Erythroblast (primary cell): ENCODE results near the gene CCDC169.

Experiments
- DNase-seq, 2 experiments: peaks; one replicate each; lab custom pipeline; 2025; lab: John Stamatoyannopoulos, UW
- GATA1 ChIP-seq: IDR thresholded peaks from 2 replicates; pipeline ENCODE4 v1.6.1; 2011; ENCODE audit warnings: low read depth, mild to moderate bottlenecking, control low read depth, low read length, moderate library complexity
- POLR2A ChIP-seq: IDR thresholded peaks from 2 replicates; pipeline ENCODE4 v1.6.1; 2011; ENCODE audit warnings: mild to moderate bottlenecking, low read length

The CCDC169 gene

GRCh38 chr13:36293497-36293896 lies 4.1 kb downstream of the CCDC169 start:
- no peak for DNase-seq
- TF ChIP-seq POLR2A (no peak), GATA1 (no peak)

DNA sequence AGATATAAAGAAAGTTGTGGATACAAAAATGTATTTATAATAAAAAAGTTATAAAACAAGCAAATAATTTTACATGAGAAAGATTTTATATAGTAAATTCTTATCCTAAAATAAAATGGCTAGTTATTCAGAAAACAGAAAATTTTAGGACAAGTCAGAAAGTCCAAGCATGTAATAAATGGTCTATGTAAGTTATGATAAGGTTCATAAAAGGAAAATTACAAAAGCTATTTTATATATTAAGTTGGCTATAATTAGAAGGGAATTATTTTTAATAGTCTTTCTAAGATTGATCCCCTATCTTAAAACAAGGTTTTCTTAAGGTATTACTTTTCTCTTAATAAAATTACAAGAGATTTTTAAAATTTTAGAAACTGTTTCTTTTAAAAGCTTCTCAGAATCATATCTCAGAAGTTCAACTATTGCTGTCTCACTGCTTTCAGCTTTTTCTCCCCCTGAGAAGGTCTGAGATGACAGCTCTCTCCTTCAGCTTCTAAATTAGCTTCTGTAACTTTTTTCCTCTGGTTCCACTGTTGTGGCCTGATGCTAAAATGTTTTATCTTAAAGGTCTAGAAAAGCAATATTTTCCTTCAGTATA lies 8.7 kb downstream of the CCDC169 start:
- TF ChIP-seq POLR2A (no peak), GATA1 (no peak)
- peak; percentile 37 to 54 for DNase-seq

DNA sequence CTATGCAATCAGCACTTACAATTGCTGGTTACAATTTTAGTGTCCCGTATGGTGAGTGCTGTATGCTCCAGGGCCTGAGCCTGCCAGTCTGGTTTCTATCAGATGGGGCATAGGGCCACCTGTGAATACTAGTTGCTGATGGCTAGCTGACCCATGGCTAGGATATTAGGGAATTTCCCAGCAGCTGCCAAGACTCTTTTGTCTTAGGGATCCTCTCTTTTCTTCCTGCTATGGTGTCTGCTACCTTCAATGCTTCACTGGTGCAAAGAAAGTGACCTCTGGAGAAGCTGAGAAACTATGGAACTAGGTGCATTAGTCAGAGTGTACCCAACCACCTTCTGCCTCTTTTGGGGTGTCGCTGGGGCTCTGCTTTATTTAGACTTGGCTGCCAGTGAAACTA lies 11.6 kb downstream of the CCDC169 start:
- TF ChIP-seq POLR2A (no peak), GATA1 (no peak)
- no peak for DNase-seq

DNA sequence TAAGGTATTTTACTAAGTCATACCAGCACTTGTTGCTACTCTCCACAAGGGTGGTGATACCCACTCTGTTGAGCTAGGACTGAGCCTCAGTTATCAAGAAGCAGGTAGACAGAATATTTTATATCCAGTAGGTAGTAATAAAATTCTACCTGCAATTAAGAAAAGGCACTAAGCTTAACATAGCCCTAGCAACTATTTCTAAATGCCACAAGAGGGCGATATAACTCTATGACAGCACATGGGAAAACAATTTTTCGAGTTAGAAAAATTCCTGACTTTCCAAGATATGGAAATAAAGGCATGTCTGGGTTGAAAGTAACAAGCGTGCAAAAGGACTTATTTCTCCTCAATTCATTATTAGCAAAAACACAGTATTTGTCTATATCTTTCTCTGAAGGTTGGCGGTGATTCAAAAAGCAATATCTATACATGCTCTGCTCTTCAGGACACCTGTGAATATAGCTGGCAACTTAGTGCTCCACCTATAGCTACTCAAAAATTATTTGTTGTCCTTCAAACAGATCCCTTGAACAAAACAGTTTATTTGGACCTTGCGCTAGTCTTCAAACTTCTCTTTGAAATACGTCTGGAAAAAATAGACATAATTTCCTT lies 14.7 kb downstream of the CCDC169 start:
- no peak for TF ChIP-seq POLR2A
- no peak for TF ChIP-seq GATA1
- peak; percentile 35 to 64 for DNase-seq

DNA sequence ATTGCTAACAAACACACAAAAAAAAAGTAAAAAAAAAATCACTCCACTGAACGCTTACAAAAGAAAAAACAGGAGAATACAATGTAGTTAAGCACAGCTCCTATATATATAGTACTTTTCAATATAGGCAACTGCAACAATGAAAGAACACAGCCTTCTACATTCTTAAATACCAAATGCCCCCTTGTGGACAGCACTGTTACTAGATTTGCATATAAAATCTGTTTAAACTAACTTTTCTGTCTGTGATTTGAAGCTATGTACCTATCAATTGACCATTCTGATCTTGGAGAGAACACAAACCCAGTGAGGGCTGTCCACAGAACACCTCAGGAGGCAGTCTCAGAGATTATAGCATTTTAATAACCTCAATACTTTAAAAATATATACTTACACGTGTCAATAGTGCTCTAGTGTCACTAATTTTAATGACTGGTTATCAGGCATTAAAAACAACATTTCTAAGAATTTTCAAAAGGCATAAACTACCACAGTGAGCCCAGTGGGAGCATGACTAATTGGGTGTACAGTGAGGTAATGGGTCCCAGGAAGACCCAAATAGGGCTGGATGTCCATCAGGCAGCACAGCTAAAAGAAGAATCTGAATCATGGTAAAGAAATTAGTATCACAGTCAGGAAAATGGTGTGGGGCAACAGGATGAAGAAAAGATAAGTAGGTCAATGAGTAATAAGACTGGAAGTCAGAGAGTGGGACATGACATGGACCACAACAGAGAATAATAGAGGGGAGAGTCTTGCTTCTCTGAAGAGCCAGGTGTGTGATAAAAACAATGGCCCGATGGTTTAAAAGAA lies 22.2 kb downstream of the CCDC169 start:
- DNase-seq: peak; percentile 45 to 60
- TF ChIP-seq POLR2A (no peak), GATA1 (no peak)

DNA sequence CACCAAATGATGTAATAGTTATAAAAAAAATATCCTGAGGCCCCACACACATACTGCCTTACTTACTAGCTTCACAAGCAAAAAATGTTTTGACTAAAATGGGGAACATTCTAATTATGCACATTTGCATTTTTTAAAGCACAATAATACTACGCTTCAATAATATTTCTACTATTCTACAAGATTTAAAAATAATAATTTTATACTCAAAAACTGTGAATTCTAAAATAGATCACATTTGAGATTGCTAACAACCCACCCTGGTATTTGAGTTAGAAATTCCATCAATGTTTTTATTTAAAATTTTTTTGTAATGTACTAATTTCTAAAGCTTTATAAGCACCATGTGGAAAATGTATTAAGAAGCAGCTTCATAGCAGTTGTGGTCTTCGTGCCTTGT lies 24.2 kb downstream of the CCDC169 start:
- TF ChIP-seq GATA1: no peak
- TF ChIP-seq POLR2A: no peak
- DNase-seq: no peak

DNA sequence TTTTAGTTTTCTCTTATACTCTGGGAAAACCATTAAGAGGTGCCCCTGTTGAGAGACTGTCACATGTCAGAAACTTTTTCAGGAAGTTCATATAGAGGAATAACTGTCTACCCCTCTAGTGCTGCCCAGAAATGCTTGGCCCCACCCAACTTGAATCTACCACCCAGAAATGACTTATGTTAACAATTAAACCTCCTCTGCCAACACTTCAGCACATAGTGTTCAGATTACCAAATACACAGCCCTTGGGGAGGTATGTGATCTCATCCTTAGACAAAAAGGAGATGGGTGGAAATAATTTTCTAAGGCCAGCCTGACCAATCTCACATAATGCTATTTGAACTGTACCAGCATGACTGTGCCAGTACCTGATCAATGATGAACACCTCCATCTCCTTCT lies 35.6 kb downstream of the CCDC169 start:
- no peak for DNase-seq
- TF ChIP-seq POLR2A (no peak), GATA1 (no peak)

- no peak for DNase-seq
- TF ChIP-seq POLR2A (no peak), GATA1 (no peak)
Measured at GRCh38 chr13:36261011-36261410, 36.6 kb downstream of the CCDC169 start.

DNA sequence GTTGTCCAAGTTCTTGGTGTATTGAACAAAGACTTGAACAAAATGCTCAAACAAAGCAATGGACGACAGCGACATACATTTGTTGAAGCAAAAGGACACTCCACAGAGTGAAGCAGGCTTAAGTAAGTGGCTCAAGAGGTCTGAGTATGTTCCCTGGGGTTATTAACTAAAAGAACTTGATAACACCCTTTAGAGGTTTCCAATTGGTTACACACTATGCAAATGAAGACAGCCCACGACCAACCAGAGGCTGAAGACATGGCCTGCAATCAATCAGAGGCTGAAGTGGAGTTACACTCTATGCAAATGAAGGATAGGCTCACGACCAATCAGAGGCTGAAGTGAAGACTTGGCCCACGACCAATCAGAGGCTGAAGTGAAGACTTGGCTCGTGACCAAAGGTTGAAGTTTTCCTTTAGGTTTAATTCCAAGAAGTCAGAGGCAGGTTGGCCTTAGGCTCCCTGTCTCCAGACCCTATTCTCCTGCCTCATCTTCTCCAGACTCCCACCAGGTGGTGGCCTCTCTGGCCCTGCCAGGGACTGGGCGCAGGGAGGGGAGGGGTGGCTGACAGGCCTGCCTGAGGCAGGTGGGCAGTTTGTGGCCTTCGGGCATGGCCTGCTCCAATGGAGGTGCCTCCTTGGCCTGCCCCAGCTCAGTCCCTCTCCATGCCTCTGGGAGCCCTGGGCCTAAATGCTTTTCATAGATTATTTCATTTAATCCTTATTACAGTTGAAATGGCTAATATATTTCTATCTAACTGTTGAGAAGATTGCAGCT lies 38.1 kb downstream of the CCDC169 start:
- TF ChIP-seq POLR2A: no peak
- no peak for TF ChIP-seq GATA1
- no peak for DNase-seq

- DNase-seq: no peak
- TF ChIP-seq POLR2A (no peak), GATA1 (no peak)
Measured at GRCh38 chr13:36258831-36259230, 38.8 kb downstream of the CCDC169 start.

GRCh38 chr13:36251526-36251925 lies 46.1 kb downstream of the CCDC169 start:
- TF ChIP-seq POLR2A (no peak), GATA1 (no peak)
- DNase-seq: peak in 1 of 2 experiments; percentile 1

- TF ChIP-seq GATA1 (no peak), POLR2A (no peak)
- no peak for DNase-seq
Measured at GRCh38 chr13:36251017-36251416, 46.6 kb downstream of the CCDC169 start.

- no peak for DNase-seq
- TF ChIP-seq POLR2A: no peak
- TF ChIP-seq GATA1: no peak
Measured at GRCh38 chr13:36248700-36249099, 48.9 kb downstream of the CCDC169 start.
